ENCODE data around the gene PINK1. TPM values are rescaled to one million over a fixed set of nuclear protein-coding genes. Genes with fewer than 3 reads are reported as not detected.

The PINK1 gene
- total and polyA plus RNA-seq, 5 experiments from 2014 or later = 18.4 to 31.9 (median 26.3) TPM

GRCh38 chr1:20686883-20687725 lies 53.8 kb downstream of the PINK1 start:
- H3K27ac Mint-ChIP-seq = no peak overlapping the region
- peaks cover 1 to 11% (median 5%) of the 10 kb centered on the region in 5 donors for H3K27me3 Mint-ChIP-seq
- H3K9me3 Mint-ChIP-seq = no peaks in the 10 kb centered on the region
- POLR2A ChIA-PET = no interaction called here
- ATAC-seq = no peak
- no peaks in the 10 kb centered on the region for H3K36me3 Mint-ChIP-seq
- no peaks in the 10 kb centered on the region for H3K4me1 Mint-ChIP-seq
- no peak overlapping the region for H3K4me3 Mint-ChIP-seq
- DNase-seq = no peak

- H3K27me3 Mint-ChIP-seq = peaks cover 0 to 11% (median 2%) of the 10 kb centered on the region in 5 donors
- H3K27ac Mint-ChIP-seq = no peak overlapping the region
- DNase-seq = peak in 1 of 10 donors; percentile 19
- no peak for ATAC-seq
- no peaks in the 10 kb centered on the region for H3K36me3 Mint-ChIP-seq
- no peaks in the 10 kb centered on the region for H3K4me1 Mint-ChIP-seq
- no peak overlapping the region for H3K4me3 Mint-ChIP-seq
- POLR2A ChIA-PET = no interaction called here
- no peaks in the 10 kb centered on the region for H3K9me3 Mint-ChIP-seq
Measured at GRCh38 chr1:20689645-20690056, 56.4 kb downstream of the PINK1 start.

GRCh38 chr1:20691872-20692271 lies 58.6 kb downstream of the PINK1 start:
- Mint-ChIP-seq H3K4me3 (no peak overlapping the region), H3K27ac (peak overlapping the region in 3 of 10 donors; percentile 3 to 37 (median 9)), H3K9me3 (no peaks in the 10 kb centered on the region), H3K4me1 (peaks cover 4 to 9% (median 5%) of the 10 kb centered on the region in 4 donors), H3K27me3 (no peaks in the 10 kb centered on the region), H3K36me3 (no peaks in the 10 kb centered on the region)
- peak in 1 of 10 donors; percentile 36 for DNase-seq
- POLR2A ChIA-PET = interaction anchor here (0.7 kb wide), 1 partner anchor 31 kb away, joined by 3 read pairs; the partner anchor contains the start of gene DDOST
- ATAC-seq = no peak

- Mint-ChIP-seq H3K4me1 (peaks cover 4 to 11% (median 6%) of the 10 kb centered on the region in 4 donors), H3K27me3 (no peaks in the 10 kb centered on the region), H3K9me3 (no peaks in the 10 kb centered on the region), H3K27ac (no peak overlapping the region), H3K36me3 (no peaks in the 10 kb centered on the region), H3K4me3 (no peak overlapping the region)
- POLR2A ChIA-PET = no interaction called here
- no peak for ATAC-seq
- DNase-seq = peak in 1 of 10 donors; percentile 31
Measured at GRCh38 chr1:20693623-20694022, 60.4 kb downstream of the PINK1 start.

- no peak for ATAC-seq
- H3K4me3 Mint-ChIP-seq = peak overlapping the region in 7 of 10 donors; percentile 19 to 92 (median 86)
- POLR2A ChIA-PET = no interaction called here
- H3K27ac Mint-ChIP-seq = peak overlapping the region in 2 of 10 donors; percentile 49 to 61
- H3K4me1 Mint-ChIP-seq = peaks cover 4 to 11% (median 6%) of the 10 kb centered on the region in 4 donors
- H3K27me3 Mint-ChIP-seq = peaks cover 0 to 3% (median 0%) of the 10 kb centered on the region in 5 donors
- H3K36me3 Mint-ChIP-seq = no peaks in the 10 kb centered on the region
- DNase-seq = no peak
- no peaks in the 10 kb centered on the region for H3K9me3 Mint-ChIP-seq
Measured at GRCh38 chr1:20695515-20695914, 62.3 kb downstream of the PINK1 start.

GRCh38 chr1:20696397-20697333 lies 63.4 kb downstream of the PINK1 start:
- Mint-ChIP-seq H3K4me3 (peak overlapping the region; percentile 86 to 94 (median 88)), H3K27me3 (peaks cover 0 to 3% (median 0%) of the 10 kb centered on the region in 5 donors), H3K27ac (peak overlapping the region in 7 of 10 donors; percentile 17 to 89 (median 80)), H3K9me3 (no peaks in the 10 kb centered on the region), H3K36me3 (no peaks in the 10 kb centered on the region), H3K4me1 (peaks cover 4 to 11% (median 6%) of the 10 kb centered on the region in 4 donors)
- ATAC-seq (peak; percentile 96 to 97), DNase-seq (peak; percentile 51 to 83 (median 68))
- POLR2A ChIA-PET = interaction anchor here (0.7 to 0.9 kb wide), 2 partner anchors 90 to 496 kb away, joined by 3 to 4 read pairs; no protein-coding TSS in a partner anchor

- no peaks in the 10 kb centered on the region for H3K36me3 Mint-ChIP-seq
Measured at GRCh38 chr1:20697563-20697962, 64.3 kb downstream of the PINK1 start.

GRCh38 chr1:20698195-20698910 lies 65.1 kb downstream of the PINK1 start:
- no peaks in the 10 kb centered on the region for H3K9me3 Mint-ChIP-seq
- peaks cover 0 to 5% (median 0%) of the 10 kb centered on the region in 5 donors for H3K27me3 Mint-ChIP-seq
- POLR2A ChIA-PET = no interaction called here
- peak overlapping the region in 4 of 10 donors; percentile 18 to 33 (median 22) for H3K4me3 Mint-ChIP-seq
- H3K4me1 Mint-ChIP-seq = peaks cover 4 to 11% (median 6%) of the 10 kb centered on the region in 4 donors
- H3K27ac Mint-ChIP-seq = no peak overlapping the region
- ATAC-seq (no peak), DNase-seq (peak in 1 of 10 donors; percentile 61)
- no peaks in the 10 kb centered on the region for H3K36me3 Mint-ChIP-seq

More at GRCh38 chr1:20697563-20697962, 64.3 kb downstream of the PINK1 start:
- peak overlapping the region in 2 of 10 donors; percentile 87 to 88 for H3K4me3 Mint-ChIP-seq
- no peaks in the 10 kb centered on the region for H3K9me3 Mint-ChIP-seq
- peaks cover 4 to 11% (median 6%) of the 10 kb centered on the region in 4 donors for H3K4me1 Mint-ChIP-seq
- no peak overlapping the region for H3K27ac Mint-ChIP-seq
- DNase-seq (peak in 1 of 10 donors; percentile 36), ATAC-seq (no peak)
- POLR2A ChIA-PET = no interaction called here
- H3K27me3 Mint-ChIP-seq = peaks cover 0 to 3% (median 0%) of the 10 kb centered on the region in 5 donors

GRCh38 chr1:20699558-20699957 lies 66.3 kb downstream of the PINK1 start:
- Mint-ChIP-seq H3K4me1 (peaks cover 4 to 11% (median 6%) of the 10 kb centered on the region in 4 donors), H3K9me3 (no peaks in the 10 kb centered on the region), H3K27ac (peak overlapping the region in 1 of 10 donors; percentile 24), H3K4me3 (no peak overlapping the region), H3K27me3 (peaks cover 0 to 7% (median 0%) of the 10 kb centered on the region in 5 donors), H3K36me3 (no peaks in the 10 kb centered on the region)
- DNase-seq (peak in 1 of 10 donors; percentile 32), ATAC-seq (no peak)
- POLR2A ChIA-PET = no interaction called here

- H3K36me3 Mint-ChIP-seq = no peaks in the 10 kb centered on the region
- POLR2A ChIA-PET = no interaction called here
- H3K4me1 Mint-ChIP-seq = peaks cover 4 to 11% (median 6%) of the 10 kb centered on the region in 4 donors
- no peak overlapping the region for H3K27ac Mint-ChIP-seq
- H3K4me3 Mint-ChIP-seq = no peak overlapping the region
- DNase-seq (no peak), ATAC-seq (no peak)
- peaks cover 0 to 7% (median 0%) of the 10 kb centered on the region in 5 donors for H3K27me3 Mint-ChIP-seq
- no peaks in the 10 kb centered on the region for H3K9me3 Mint-ChIP-seq
Measured at GRCh38 chr1:20700636-20701215, 67.5 kb downstream of the PINK1 start.
